Stomach (tissue), 19 donors: ENCODE measurements around the gene EPHB4. TPM values are rescaled to one million over a fixed set of nuclear protein-coding genes. Genes with fewer than 3 reads are reported as not detected.

Experiments used
- DNase-seq, 2 donors: peaks; one replicate each; pipeline versions ENCODE4 v3.0.0 to v3.0.0-alpha.2; 2013 to 2019
- H3K27ac ChIP-seq, 5 donors: fragments of 200-600 bp in 4 of 5; sonication (generic) in 4 of 5; one replicate each; pipeline ENCODE4 v1.5.1; 2013 to 2019; ENCODE audit warnings: mild to moderate bottlenecking in 1 of 5, moderate library complexity in 1 of 5
- H3K27me3 ChIP-seq, 3 donors: fragments of 200-600 bp; sonication (generic); one replicate each; pipeline ENCODE4 v1.5.1; 2017 to 2019; ENCODE audit warnings: mixed run types in 1 of 3
- H3K36me3 ChIP-seq, 4 donors: fragments of 200-600 bp; sonication (generic); 1 replicate in 3 of 4; 2 replicates in 1 of 4; pipeline ENCODE4 v1.5.1; 2016 to 2019
- H3K4me1 ChIP-seq, 4 donors: fragments of 200-600 bp; sonication (generic); one replicate each; pipeline ENCODE4 v1.5.1; 2016 to 2019
- H3K4me3 ChIP-seq, 4 donors: fragments of 200-600 bp; sonication (generic) in 3 of 4; one replicate each; pipeline ENCODE4 v1.5.1; 2016 to 2019; ENCODE audit warnings: mild to moderate bottlenecking in 1 of 4
- H3K9me3 ChIP-seq, 4 donors: fragments of 200-600 bp; sonication (generic); one replicate each; pipeline ENCODE4 v1.5.1; 2016 to 2019
- CTCF ChIP-seq, 7 experiments: fragments of 450-650 bp in 4 of 7; fragments of 200-600 bp in 3 of 7; sonication (generic) in 3 of 7; IDR thresholded peaks; one replicate each; pipeline ENCODE4 v1.5.1; 2016 to 2019; ENCODE audit warnings: antibody characterized with exemption in 7 of 7, control low read depth in 2 of 7, mild to moderate bottlenecking in 1 of 7
- EP300 ChIP-seq: sonication (generic); formaldehyde crosslinking; IDR thresholded peaks from one replicate; pipeline ENCODE4 v1.6.1; 2017; ENCODE audit warnings: antibody characterized with exemption
- POLR2A ChIP-seq, 4 donors: fragments of 450-650 bp; IDR thresholded peaks; one replicate each; pipeline ENCODE4 v1.6.1; 2016; ENCODE audit warnings: antibody characterized with exemption in 4 of 4, control low read depth in 2 of 4, mild to moderate bottlenecking in 1 of 4, moderate library complexity in 1 of 4
- POLR2AphosphoS5 ChIP-seq, 3 donors: sonication (generic); formaldehyde crosslinking; IDR thresholded peaks; one replicate each; pipeline ENCODE4 v1.6.1; 2016; ENCODE audit warnings: antibody characterized with exemption in 3 of 3
- WGBS, 5 donors: extraction: QIAGEN DNeasy Blood & Tissue Kit in 3 of 5; methylation state at CpG; one replicate each; pipeline versions ENCODE4 v1.1.5 to v1.1.7; 2013 to 2018; 5-methylcytosine and 5-hydroxymethylcytosine counted together
- intact Hi-C: fragments of 100-400 bp; cut with DNase I; formaldehyde crosslinking; loops from one replicate; pipeline ENCODE4 v1.15.1; 2023; ENCODE audit warnings: low total_unique reads
- long read RNA-seq, 10 donors: transcript quantifications; one replicate each; lab custom pipeline, GENCODE V29; 2026
- polyA plus RNA-seq, 3 donors: library from polyadenylated mRNA; stranded (reverse); fragments of 200-250 nt; gene quantifications; one replicate each; pipeline ENCODE4 v1.2.3, GENCODE V29; 2013
- total RNA-seq, 5 donors: library from RNA; depleted of rRNA; stranded (reverse); fragments of >200 nt; gene quantifications; one replicate each; pipeline versions ENCODE4 v1.1.0 to v1.2.3, GENCODE V29; 2014 to 2016
- donor health status: healthy with polysubstance abuse.
- donor health status: Bipolar disorder and iron deficiency.
- donor health status: healthy.

The EPHB4 gene
- total RNA-seq = 100 to 1,000 TPM in 1 of 5 donors, 10 to 100 TPM in 4; 22.2 to 128 (median 67.2) TPM
- 10 to 100 TPM in 2 of 3 donors, 1 to 10 TPM in 1; 7.3 to 17.7 (median 13.9) TPM for polyA plus RNA-seq
- long read RNA-seq, donor 1, full-length matches to known transcripts = 5 of 40 reads
- long read RNA-seq, donor 1, partial matches to known transcripts = 35 of 40 reads
- long read RNA-seq, donor 1, other reads (novel, unspliced or antisense) = 0 of 40 reads
- long read RNA-seq, donor 2, full-length matches to known transcripts = 4 of 97 reads
- long read RNA-seq, donor 2, partial matches to known transcripts = 93 of 97 reads
- long read RNA-seq, donor 2, other reads (novel, unspliced or antisense) = 0 of 97 reads
- long read RNA-seq, donor 3, full-length matches to known transcripts = 3 of 8 reads
- long read RNA-seq, donor 3, partial matches to known transcripts = 5 of 8 reads
- long read RNA-seq, donor 3, other reads (novel, unspliced or antisense) = 0 of 8 reads
- long read RNA-seq, donor 4 = 0 reads
- long read RNA-seq, donor 5, full-length matches to known transcripts = 5 of 96 reads
- long read RNA-seq, donor 5, partial matches to known transcripts = 62 of 96 reads
- long read RNA-seq, donor 5, other reads (novel, unspliced or antisense) = 29 of 96 reads
- long read RNA-seq, donor 6, full-length matches to known transcripts = 11 of 407 reads
- long read RNA-seq, donor 6, partial matches to known transcripts = 396 of 407 reads
- long read RNA-seq, donor 6, other reads (novel, unspliced or antisense) = 0 of 407 reads
- long read RNA-seq, donor 7, full-length matches to known transcripts = 3 of 69 reads
- long read RNA-seq, donor 7, partial matches to known transcripts = 60 of 69 reads
- long read RNA-seq, donor 7, other reads (novel, unspliced or antisense) = 6 of 69 reads
- long read RNA-seq, donor 8, full-length matches to known transcripts = 4 of 70 reads
- long read RNA-seq, donor 8, partial matches to known transcripts = 66 of 70 reads
- long read RNA-seq, donor 8, other reads (novel, unspliced or antisense) = 0 of 70 reads
- long read RNA-seq, donor 9, partial matches to known transcripts = 5 of 5 reads
- long read RNA-seq, donor 9, other reads (novel, unspliced or antisense) = 0 of 5 reads
- long read RNA-seq, donor 10, full-length matches to known transcripts = 3 of 3 reads
- long read RNA-seq, donor 10, partial matches to known transcripts = 0 of 3 reads
- long read RNA-seq, donor 10, other reads (novel, unspliced or antisense) = 0 of 3 reads

GRCh38 chr7:100827330-100828226 is at the start of gene EPHB4:
EPHB4 (minus strand) TSS chr7:100827523; CDS start chr7:100827030, 493 bp downstream.
- peak; percentile 85 to 96 for DNase-seq
- Histone ChIP-seq H3K9me3 (no peaks in the 10 kb centered on the region), H3K36me3 (peaks cover 14 to 19% (median 16%) of the 10 kb centered on the region in 4 donors), H3K4me3 (peak within 1 kb of the TSS; percentile 69 to 81 (median 74)), H3K27ac (peak within 1 kb of the TSS; percentile 67 to 88 (median 82)), H3K27me3 (peaks cover 0 to 53% (median 6%) of the 10 kb centered on the region in 3 donors), H3K4me1 (peaks cover 29 to 71% (median 60%) of the 10 kb centered on the region in 4 donors)
- intact Hi-C loops = no loop called here
- TF ChIP-seq POLR2AphosphoS5 (IDR thresholded peaks at IDR 0.05) (peak in 1 of 3 donors; percentile 21), CTCF (IDR thresholded peaks at IDR 0.05) (no peak)
- 0 to 4% (median 1%) methylated on average over 41 to 80 of the region's 80 CpGs for WGBS, 5 donors

GRCh38 chr7:100875356-100875751 is 48.0 kb upstream of the EPHB4 start:
- H3K4me3 ChIP-seq = peak overlapping the region; percentile 82 to 98 (median 92)
- TF ChIP-seq EP300 = no peak
- TF ChIP-seq POLR2A (IDR thresholded peaks at IDR 0.05) = no peak
- TF ChIP-seq POLR2AphosphoS5 (IDR thresholded peaks at IDR 0.05) = no peak
- no peak for TF ChIP-seq CTCF (IDR thresholded peaks at IDR 0.05)
- H3K27me3 ChIP-seq = no peaks in the 10 kb centered on the region
- no peaks in the 10 kb centered on the region for H3K9me3 ChIP-seq
- peak overlapping the region; percentile 89 to 97 (median 93) for H3K27ac ChIP-seq
- WGBS, 5 donors = 0 to 1% (median 0%) methylated on average over 18 to 39 of the region's 39 CpGs
- peak in 1 of 2 donors; percentile 69 for DNase-seq
- H3K4me1 ChIP-seq = peaks cover 31 to 62% (median 54%) of the 10 kb centered on the region in 4 donors
- intact Hi-C loops = no loop called here
- peaks cover 25 to 76% (median 67%) of the 10 kb centered on the region in 4 donors for H3K36me3 ChIP-seq

GRCh38 chr7:100874577-100875355 is 47.4 kb upstream of the EPHB4 start, which contains the start of gene SRRT:
SRRT (plus strand) TSS chr7:100875103; CDS start chr7:100875591, 488 bp downstream.
- Histone ChIP-seq H3K36me3 (peaks cover 27 to 74% (median 68%) of the 10 kb centered on the region in 4 donors), H3K4me1 (peaks cover 31 to 62% (median 50%) of the 10 kb centered on the region in 4 donors), H3K27me3 (no peaks in the 10 kb centered on the region), H3K4me3 (peak within 1 kb of the TSS; percentile 82 to 98 (median 92)), H3K9me3 (no peaks in the 10 kb centered on the region), H3K27ac (peak within 1 kb of the TSS; percentile 89 to 98 (median 96))
- intact Hi-C loops = no loop called here
- 2 to 4% (median 3%) methylated on average over 54 to 79 of the region's 79 CpGs for WGBS, 5 donors
- no peak for TF ChIP-seq EP300
- peak in 3 of 4 donors; percentile 56 to 93 (median 90) for TF ChIP-seq POLR2A (IDR thresholded peaks at IDR 0.05)
- peak; percentile 98 to 100 (median 99) for TF ChIP-seq POLR2AphosphoS5 (IDR thresholded peaks at IDR 0.05)
- TF ChIP-seq CTCF (IDR thresholded peaks at IDR 0.05) = peak in 6 of 7 experiments; percentile 37 to 88 (median 66)
- peak; percentile 99 to 100 for DNase-seq
